Activated CD8-positive, alpha-beta memory T cell treated with anti-CD3 and anti-CD28 coated beads, Interleukin-2, amount 50 U/mL, for 4 hours (primary cell): ENCODE measurements around the gene SEMA4A.
"Not testable (repeated sequence)": the region's sequence is repeated elsewhere in the genome, so short reads cannot be mapped to it uniquely, and the experiment has no call there.

Experiments
- DNase-seq: peaks from one replicate; pipeline ENCODE4 v3.0.0-alpha.2; 2020

Gene SEMA4A

GRCh38 chr1:156162430-156163037 is 9.1 kb downstream of the SEMA4A start:
- DNase-seq = no peak

GRCh38 chr1:156163712-156164111 is 10.3 kb downstream of the SEMA4A start:
- DNase-seq = no peak

- no peak for DNase-seq
These were observed 10.9 kb downstream of the SEMA4A start for GRCh38 chr1:156164125-156164831.

- DNase-seq = no peak
These were observed 11.7 kb downstream of the SEMA4A start for GRCh38 chr1:156165083-156165482.

- DNase-seq = no peak
These were observed 14.2 kb downstream of the SEMA4A start for GRCh38 chr1:156167536-156167935.

GRCh38 chr1:156172696-156173470 is 19.5 kb downstream of the SEMA4A start:
- no peak for DNase-seq

- no peak for DNase-seq
These were observed 23.3 kb downstream of the SEMA4A start for GRCh38 chr1:156176610-156177210.

GRCh38 chr1:156177919-156178654 is 24.7 kb downstream of the SEMA4A start:
- no peak for DNase-seq

GRCh38 chr1:156180471-156180870 is 27.1 kb downstream of the SEMA4A start:
- no peak for DNase-seq

GRCh38 chr1:156181391-156181924 is 28.1 kb downstream of the SEMA4A start:
- DNase-seq = not testable (repeated sequence)

GRCh38 chr1:156182010-156182779 is 28.8 kb downstream of the SEMA4A start:
- DNase-seq = not testable (repeated sequence)

GRCh38 chr1:156186347-156187177 is 33.2 kb downstream of the SEMA4A start:
- not testable (repeated sequence) for DNase-seq

GRCh38 chr1:156190265-156190664 is 36.9 kb downstream of the SEMA4A start:
- not testable (repeated sequence) for DNase-seq

- no peak for DNase-seq
These were observed 38.0 kb downstream of the SEMA4A start for GRCh38 chr1:156191292-156191964.

GRCh38 chr1:156193208-156193487 is 39.8 kb downstream of the SEMA4A start:
- no peak for DNase-seq

- peak; percentile 95 for DNase-seq
These were observed 40.3 kb downstream of the SEMA4A start, which contains the start of gene SLC25A44 for GRCh38 chr1:156193488-156194299. Gene SLC25A44 (plus strand): TSS chr1:156194104. CDS start chr1:156199848, 5,744 bp downstream.

- DNase-seq = no peak
These were observed 40.9 kb downstream of the SEMA4A start for GRCh38 chr1:156194300-156194652.

- no peak for DNase-seq
These were observed 42.5 kb downstream of the SEMA4A start for GRCh38 chr1:156195853-156196252.

- DNase-seq = no peak
These were observed 43.1 kb downstream of the SEMA4A start for GRCh38 chr1:156196445-156196844.
